Tibial nerve (tissue), 3 donors: ENCODE results near the gene SERPINB2.

ENCODE experiments used
- POLR2A ChIP-seq, 2 donors: fragments of 450-650 bp; IDR thresholded peaks; one replicate each; pipeline ENCODE4 v1.6.1; 2017; ENCODE audit warnings: antibody characterized with exemption in 2 of 2, mild to moderate bottlenecking in 2 of 2, moderate library complexity in 2 of 2
- TF ChIP-seq, protein P1 (sequence below), 5 experiments: fragments of 200-600 bp in 3 of 5; fragments of 450-650 bp in 2 of 5; sonication (generic) in 3 of 5; IDR thresholded peaks; one replicate each; pipeline ENCODE4 v1.5.1; 2016 to 2019; ENCODE audit warnings: antibody characterized with exemption in 5 of 5, mild to moderate bottlenecking in 3 of 5, moderate library complexity in 2 of 5

DNA sequence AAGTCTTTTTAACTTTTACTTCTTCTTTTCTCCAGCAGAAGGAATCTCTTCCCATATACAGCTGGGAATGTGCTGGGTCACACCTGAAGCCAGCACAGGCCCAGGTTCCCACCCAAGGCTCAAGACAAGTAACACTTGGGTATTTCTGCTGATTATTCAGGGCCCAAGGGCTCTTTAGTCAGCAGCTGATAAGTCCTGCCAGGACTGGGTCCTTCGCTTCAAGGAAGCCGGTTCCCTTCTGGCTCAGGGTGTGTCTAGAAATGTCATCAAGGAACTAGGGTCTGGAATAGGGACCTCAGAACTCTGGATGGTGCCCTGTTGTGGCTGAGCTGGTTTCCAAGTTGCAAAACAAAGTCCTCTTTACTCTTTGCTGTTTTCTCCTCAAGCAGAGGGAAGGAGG lies 27.0 kb upstream of the SERPINB2 start:
- TF ChIP-seq, protein P1, sequence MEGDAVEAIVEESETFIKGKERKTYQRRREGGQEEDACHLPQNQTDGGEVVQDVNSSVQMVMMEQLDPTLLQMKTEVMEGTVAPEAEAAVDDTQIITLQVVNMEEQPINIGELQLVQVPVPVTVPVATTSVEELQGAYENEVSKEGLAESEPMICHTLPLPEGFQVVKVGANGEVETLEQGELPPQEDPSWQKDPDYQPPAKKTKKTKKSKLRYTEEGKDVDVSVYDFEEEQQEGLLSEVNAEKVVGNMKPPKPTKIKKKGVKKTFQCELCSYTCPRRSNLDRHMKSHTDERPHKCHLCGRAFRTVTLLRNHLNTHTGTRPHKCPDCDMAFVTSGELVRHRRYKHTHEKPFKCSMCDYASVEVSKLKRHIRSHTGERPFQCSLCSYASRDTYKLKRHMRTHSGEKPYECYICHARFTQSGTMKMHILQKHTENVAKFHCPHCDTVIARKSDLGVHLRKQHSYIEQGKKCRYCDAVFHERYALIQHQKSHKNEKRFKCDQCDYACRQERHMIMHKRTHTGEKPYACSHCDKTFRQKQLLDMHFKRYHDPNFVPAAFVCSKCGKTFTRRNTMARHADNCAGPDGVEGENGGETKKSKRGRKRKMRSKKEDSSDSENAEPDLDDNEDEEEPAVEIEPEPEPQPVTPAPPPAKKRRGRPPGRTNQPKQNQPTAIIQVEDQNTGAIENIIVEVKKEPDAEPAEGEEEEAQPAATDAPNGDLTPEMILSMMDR (IDR thresholded peaks at IDR 0.05) = no peak
- TF ChIP-seq POLR2A (IDR thresholded peaks at IDR 0.05) = no peak
